GM23338 (cell line): Measurements from ENCODE around the gene NLN. TPM values are rescaled to one million over a fixed set of nuclear protein-coding genes. Genes with fewer than 3 reads are reported as not detected.

Experiments
- ATAC-seq: fragments of 200-7000 bp; cut with Tn5 transposase; 3 replicates; pipeline ENCODE4 v1.9.1; 2020
- DNase-seq: peaks from one replicate; pipeline ENCODE4 v3.0.0-alpha.2; 2015; ENCODE audit warnings: low spot score
- H2AFZ ChIP-seq: fragments of 200-600 bp; sonication (generic); 2 replicates; pipeline ENCODE4 v1.8.0; 2016; ENCODE audit warnings: antibody characterized with exemption, mild to moderate bottlenecking, moderate library complexity
- H3F3A ChIP-seq: fragments of 200-600 bp; sonication (generic); replicated peaks from 2 replicates; pipeline ENCODE4 v1.8.0; 2017; ENCODE audit warnings: antibody characterized with exemption, mixed run types, low read depth
- H3K27ac ChIP-seq: fragments of 200-600 bp; sonication (generic); 2 replicates; pipeline ENCODE4 v1.6.1; 2016; ENCODE audit warnings: low read depth
- H3K27me3 ChIP-seq: fragments of 200-600 bp; sonication (generic); 2 replicates; pipeline ENCODE4 v1.8.0; 2016; ENCODE audit warnings: mild to moderate bottlenecking, mixed run types, moderate library complexity; ENCODE audit not compliant: insufficient read depth
- H3K36me3 ChIP-seq: fragments of 200-600 bp; sonication (generic); 2 replicates; pipeline ENCODE4 v1.8.0; 2016; ENCODE audit warnings: mild to moderate bottlenecking; ENCODE audit not compliant: insufficient read depth
- H3K4me1 ChIP-seq: fragments of 200-600 bp; sonication (generic); 2 replicates; pipeline ENCODE4 v1.8.0; 2016; ENCODE audit warnings: mild to moderate bottlenecking, moderate library complexity; ENCODE audit not compliant: insufficient read depth
- H3K4me2 ChIP-seq: fragments of 200-600 bp; sonication (generic); 2 replicates; pipeline ENCODE4 v1.7.1; 2017; ENCODE audit warnings: mixed run types
- H3K4me3 ChIP-seq: fragments of 200-600 bp; sonication (generic); 2 replicates; pipeline ENCODE4 v1.6.1; 2016; ENCODE audit warnings: mixed run types
- H3K79me2 ChIP-seq: fragments of 200-600 bp; sonication (generic); replicated peaks from 2 replicates; pipeline ENCODE4 v1.8.0; 2017; ENCODE audit warnings: mild to moderate bottlenecking; ENCODE audit not compliant: insufficient read depth
- H3K9me2 ChIP-seq: fragments of 200-600 bp; sonication (generic); 2 replicates; pipeline ENCODE4 v1.8.0; 2017; ENCODE audit not compliant: insufficient read depth
- H4K20me1 ChIP-seq: fragments of 200-600 bp; sonication (generic); replicated peaks from 2 replicates; pipeline ENCODE4 v1.8.0; 2017; ENCODE audit warnings: mild to moderate bottlenecking; ENCODE audit not compliant: insufficient read depth
- H3K27ac Mint-ChIP-seq: 2 replicates; pipeline ENCODE4 v1.8.0; 2020; ENCODE audit warnings: inconsistent platforms, mild to moderate bottlenecking, moderate library complexity, mixed read lengths
- H3K27me3 Mint-ChIP-seq: 3 replicates; pipeline ENCODE4 v1.8.0; 2022; ENCODE audit warnings: low read depth, mild to moderate bottlenecking, moderate library complexity, mixed read lengths, inconsistent platforms; ENCODE audit not compliant: insufficient read depth, poor library complexity
- H3K36me3 Mint-ChIP-seq: 3 replicates; pipeline ENCODE4 v1.8.0; 2021; ENCODE audit warnings: low read depth, mild to moderate bottlenecking, inconsistent platforms, moderate library complexity, mixed read lengths
- H3K4me1 Mint-ChIP-seq: 3 replicates; pipeline ENCODE4 v1.8.0; 2020; ENCODE audit warnings: mild to moderate bottlenecking, inconsistent platforms, mixed read lengths
- H3K4me3 Mint-ChIP-seq: 3 replicates; pipeline ENCODE4 v1.8.0; 2021; ENCODE audit warnings: moderate library complexity, mild to moderate bottlenecking, inconsistent platforms, mixed read lengths
- H3K9me3 Mint-ChIP-seq: 3 replicates; pipeline ENCODE4 v1.8.0; 2020; ENCODE audit warnings: moderate library complexity, mild to moderate bottlenecking, inconsistent platforms, mixed read lengths
- CREB1 ChIP-seq: fragments of 250-450 bp; sonication (Bioruptor Pico); IDR thresholded peaks from 2 replicates; pipeline ENCODE4 v1.5.0; 2020; ENCODE audit warnings: low read depth, mild to moderate bottlenecking, moderate library complexity
- EZH2 ChIP-seq: fragments of 200-600 bp; sonication (generic); IDR thresholded peaks from one replicate; pipeline ENCODE4 v1.8.0; 2017; ENCODE audit warnings: antibody characterized with exemption, mild to moderate bottlenecking, low read depth; ENCODE audit not compliant: unreplicated experiment
- EZH2phosphoT487 ChIP-seq: fragments of 200-600 bp; sonication (generic); IDR thresholded peaks from one replicate; pipeline ENCODE4 v1.8.1; 2018; ENCODE audit warnings: antibody characterized with exemption; ENCODE audit not compliant: unreplicated experiment
- JUNB ChIP-seq: IDR thresholded peaks from one replicate; pipeline ENCODE4 v1.6.1; 2016; ENCODE audit warnings: antibody characterized with exemption; ENCODE audit not compliant: unreplicated experiment
- NANOG ChIP-seq: IDR thresholded peaks from 2 replicates; pipeline ENCODE4 v1.6.1; 2016; ENCODE audit warnings: antibody characterized with exemption, borderline replicate concordance
- POLR2AphosphoS5 ChIP-seq: IDR thresholded peaks from 2 replicates; pipeline ENCODE4 v1.6.1; 2016; ENCODE audit warnings: antibody characterized with exemption, low read depth
- STAT1 ChIP-seq: IDR thresholded peaks from one replicate; pipeline ENCODE4 v1.6.1; 2016; ENCODE audit warnings: antibody characterized with exemption; ENCODE audit not compliant: unreplicated experiment
- ZNF114 ChIP-seq: fragments of 250-450 bp; sonication (Bioruptor Pico); IDR thresholded peaks from 2 replicates; pipeline ENCODE4 v1.5.0; 2020; ENCODE audit warnings: mild to moderate bottlenecking, moderate library complexity
- ZNF331 ChIP-seq: fragments of 250-450 bp; sonication (Bioruptor Pico); IDR thresholded peaks from 2 replicates; pipeline ENCODE4 v1.5.0; 2020; ENCODE audit warnings: low read depth, mild to moderate bottlenecking, moderate library complexity
- ZNF462 ChIP-seq: fragments of 250-450 bp; sonication (Bioruptor Pico); IDR thresholded peaks from 2 replicates; pipeline ENCODE4 v1.5.0; 2020; ENCODE audit warnings: mild to moderate bottlenecking, moderate library complexity
- polyA plus RNA-seq: library from polyadenylated mRNA; unstranded; fragments of >200 nt; fragmentation: Nextera tagmentation; extraction: Ambion mirVana; gene quantifications from 2 replicates; pipeline ENCODE4 v1.2.1, GENCODE V29; 2016
- total RNA-seq: library from RNA; depleted of rRNA; stranded (reverse); fragments of >200 nt; shearing (Covaris generic); gene quantifications from 2 replicates; pipeline ENCODE4 v1.2.3, GENCODE V29; 2014
- TF ChIP-seq, protein P1 (sequence below), 2 experiments: fragments of 200-600 bp in 1 of 2; sonication (generic) in 1 of 2; conservative IDR thresholded peaks; 2 replicates each; pipeline versions ENCODE4 v1.5.1 to v1.6.1; 2016 to 2017; ENCODE audit warnings: antibody characterized with exemption in 2 of 2, low read depth in 2 of 2, mild to moderate bottlenecking in 2 of 2, moderate library complexity in 1 of 2
- TF ChIP-seq, protein P2 (sequence below): IDR thresholded peaks from 2 replicates; pipeline ENCODE4 v1.6.1; 2016; ENCODE audit warnings: antibody characterized with exemption
- TF ChIP-seq, protein P3 (sequence below): IDR thresholded peaks from one replicate; pipeline ENCODE4 v1.6.1; 2018; ENCODE audit warnings: antibody characterized with exemption; ENCODE audit not compliant: unreplicated experiment

NLN gene
- total and polyA plus RNA-seq, 2 experiments from 2014 or later, result 56.4 to 168 TPM

GRCh38 chr5:65774346-65774745 lies 52.3 kb downstream of the NLN start:
- peaks cover 12% of the 10 kb centered on the region for H3K36me3 ChIP-seq
- Mint-ChIP-seq H3K36me3 (peaks cover 23% of the 10 kb centered on the region), H3K27ac (no peak overlapping the region), H3K9me3 (no peaks in the 10 kb centered on the region), H3K27me3 (peaks cover 3% of the 10 kb centered on the region), H3K4me1 (no peaks in the 10 kb centered on the region), H3K4me3 (no peak overlapping the region)
- no peaks in the 10 kb centered on the region for H3K9me2 ChIP-seq
- no peaks in the 10 kb centered on the region for H3K4me1 ChIP-seq
- no peaks in the 10 kb centered on the region for H3F3A ChIP-seq
- no peaks in the 10 kb centered on the region for H3K27me3 ChIP-seq
- H3K4me2 ChIP-seq, result no peak overlapping the region
- no peak overlapping the region for H3K4me3 ChIP-seq
- no peak overlapping the region for H3K27ac ChIP-seq
- TF ChIP-seq POLR2AphosphoS5 (no peak), STAT1 (no peak), EZH2 (no peak), JUNB (no peak), EZH2phosphoT487 (no peak), ZNF331 (CRISPR knock-in tag) (no peak), ZNF114 (CRISPR knock-in tag) (no peak), CREB1 (no peak), ZNF462 (no peak), NANOG (no peak)
- TF ChIP-seq, protein P1, sequence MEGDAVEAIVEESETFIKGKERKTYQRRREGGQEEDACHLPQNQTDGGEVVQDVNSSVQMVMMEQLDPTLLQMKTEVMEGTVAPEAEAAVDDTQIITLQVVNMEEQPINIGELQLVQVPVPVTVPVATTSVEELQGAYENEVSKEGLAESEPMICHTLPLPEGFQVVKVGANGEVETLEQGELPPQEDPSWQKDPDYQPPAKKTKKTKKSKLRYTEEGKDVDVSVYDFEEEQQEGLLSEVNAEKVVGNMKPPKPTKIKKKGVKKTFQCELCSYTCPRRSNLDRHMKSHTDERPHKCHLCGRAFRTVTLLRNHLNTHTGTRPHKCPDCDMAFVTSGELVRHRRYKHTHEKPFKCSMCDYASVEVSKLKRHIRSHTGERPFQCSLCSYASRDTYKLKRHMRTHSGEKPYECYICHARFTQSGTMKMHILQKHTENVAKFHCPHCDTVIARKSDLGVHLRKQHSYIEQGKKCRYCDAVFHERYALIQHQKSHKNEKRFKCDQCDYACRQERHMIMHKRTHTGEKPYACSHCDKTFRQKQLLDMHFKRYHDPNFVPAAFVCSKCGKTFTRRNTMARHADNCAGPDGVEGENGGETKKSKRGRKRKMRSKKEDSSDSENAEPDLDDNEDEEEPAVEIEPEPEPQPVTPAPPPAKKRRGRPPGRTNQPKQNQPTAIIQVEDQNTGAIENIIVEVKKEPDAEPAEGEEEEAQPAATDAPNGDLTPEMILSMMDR (conservative IDR thresholded peaks at IDR 0.05; ENCODE audit: low read depth in 2 of 2), result no peak
- TF ChIP-seq, protein P2, sequence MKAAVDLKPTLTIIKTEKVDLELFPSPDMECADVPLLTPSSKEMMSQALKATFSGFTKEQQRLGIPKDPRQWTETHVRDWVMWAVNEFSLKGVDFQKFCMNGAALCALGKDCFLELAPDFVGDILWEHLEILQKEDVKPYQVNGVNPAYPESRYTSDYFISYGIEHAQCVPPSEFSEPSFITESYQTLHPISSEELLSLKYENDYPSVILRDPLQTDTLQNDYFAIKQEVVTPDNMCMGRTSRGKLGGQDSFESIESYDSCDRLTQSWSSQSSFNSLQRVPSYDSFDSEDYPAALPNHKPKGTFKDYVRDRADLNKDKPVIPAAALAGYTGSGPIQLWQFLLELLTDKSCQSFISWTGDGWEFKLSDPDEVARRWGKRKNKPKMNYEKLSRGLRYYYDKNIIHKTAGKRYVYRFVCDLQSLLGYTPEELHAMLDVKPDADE, result no peak
- TF ChIP-seq, protein P3, sequence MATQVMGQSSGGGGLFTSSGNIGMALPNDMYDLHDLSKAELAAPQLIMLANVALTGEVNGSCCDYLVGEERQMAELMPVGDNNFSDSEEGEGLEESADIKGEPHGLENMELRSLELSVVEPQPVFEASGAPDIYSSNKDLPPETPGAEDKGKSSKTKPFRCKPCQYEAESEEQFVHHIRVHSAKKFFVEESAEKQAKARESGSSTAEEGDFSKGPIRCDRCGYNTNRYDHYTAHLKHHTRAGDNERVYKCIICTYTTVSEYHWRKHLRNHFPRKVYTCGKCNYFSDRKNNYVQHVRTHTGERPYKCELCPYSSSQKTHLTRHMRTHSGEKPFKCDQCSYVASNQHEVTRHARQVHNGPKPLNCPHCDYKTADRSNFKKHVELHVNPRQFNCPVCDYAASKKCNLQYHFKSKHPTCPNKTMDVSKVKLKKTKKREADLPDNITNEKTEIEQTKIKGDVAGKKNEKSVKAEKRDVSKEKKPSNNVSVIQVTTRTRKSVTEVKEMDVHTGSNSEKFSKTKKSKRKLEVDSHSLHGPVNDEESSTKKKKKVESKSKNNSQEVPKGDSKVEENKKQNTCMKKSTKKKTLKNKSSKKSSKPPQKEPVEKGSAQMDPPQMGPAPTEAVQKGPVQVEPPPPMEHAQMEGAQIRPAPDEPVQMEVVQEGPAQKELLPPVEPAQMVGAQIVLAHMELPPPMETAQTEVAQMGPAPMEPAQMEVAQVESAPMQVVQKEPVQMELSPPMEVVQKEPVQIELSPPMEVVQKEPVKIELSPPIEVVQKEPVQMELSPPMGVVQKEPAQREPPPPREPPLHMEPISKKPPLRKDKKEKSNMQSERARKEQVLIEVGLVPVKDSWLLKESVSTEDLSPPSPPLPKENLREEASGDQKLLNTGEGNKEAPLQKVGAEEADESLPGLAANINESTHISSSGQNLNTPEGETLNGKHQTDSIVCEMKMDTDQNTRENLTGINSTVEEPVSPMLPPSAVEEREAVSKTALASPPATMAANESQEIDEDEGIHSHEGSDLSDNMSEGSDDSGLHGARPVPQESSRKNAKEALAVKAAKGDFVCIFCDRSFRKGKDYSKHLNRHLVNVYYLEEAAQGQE, result no peak
- DNase-seq, result no peak
- H2AFZ ChIP-seq, result no peak overlapping the region
- peaks cover 13% of the 10 kb centered on the region for H4K20me1 ChIP-seq
- H3K79me2 ChIP-seq, result peaks cover 15% of the 10 kb centered on the region; the same call in 1 of the 2 replicates
- ATAC-seq, result no peak
